Measurements from ENCODE around the gene RPL38.
A peak's percentile ranks its signal among the peaks of the same experiment; 100 is the strongest.

RPL38 gene

GRCh38 chr17:74163271-74163821 lies 40.1 kb upstream of the RPL38 start (continued):
- TF ChIP-seq ZNF488 (tag by site-specific recombination; IDR thresholded peaks at IDR 0.05), result no peak
- TF ChIP-seq ZBTB49 (tag by site-specific recombination; IDR thresholded peaks at IDR 0.05; ENCODE audit: low read depth), result no peak
- no peak for TF ChIP-seq ZNF184 (tag by site-specific recombination; IDR thresholded peaks at IDR 0.05)
- no peak for TF ChIP-seq REST (tag by site-specific recombination; IDR thresholded peaks at IDR 0.05)
- no peak for TF ChIP-seq PRDM10 (tag by site-specific recombination; IDR thresholded peaks at IDR 0.05)
- TF ChIP-seq SP3 (tag by site-specific recombination; IDR thresholded peaks at IDR 0.05), result no peak
- no peak for TF ChIP-seq ZNF23 (tag by site-specific recombination; IDR thresholded peaks at IDR 0.05; ENCODE audit: borderline replicate concordance)
- no peak for TF ChIP-seq KLF1 (tag by site-specific recombination; IDR thresholded peaks at IDR 0.05)
- TF ChIP-seq BCL11B (tag by site-specific recombination; IDR thresholded peaks at IDR 0.05; ENCODE audit: low read depth), result no peak
- no peak for TF ChIP-seq ZNF112 (tag by site-specific recombination; IDR thresholded peaks at IDR 0.05)
- no peak for TF ChIP-seq ZNF610 (tag by site-specific recombination; IDR thresholded peaks at IDR 0.05; ENCODE audit: borderline replicate concordance)
- TF ChIP-seq ZNF777 (tag by site-specific recombination; IDR thresholded peaks at IDR 0.05; ENCODE audit: borderline replicate concordance), result no peak
- TF ChIP-seq TCF7L2 (IDR thresholded peaks at IDR 0.05; ENCODE audit: borderline replicate concordance, low read depth, low read length), result no peak
- no peak for TF ChIP-seq ATF2 (tag by site-specific recombination; IDR thresholded peaks at IDR 0.05; ENCODE audit: low read depth)
- no peak for TF ChIP-seq ZNF449 (tag by site-specific recombination; IDR thresholded peaks at IDR 0.05)
- peak; percentile 36; the same call in 1 of the 2 replicates for TF ChIP-seq ZNF18 (tag by site-specific recombination; IDR thresholded peaks at IDR 0.05)
- no peak for TF ChIP-seq INSM2 (tag by site-specific recombination; IDR thresholded peaks at IDR 0.05)
- no peak for TF ChIP-seq ZNF510 (tag by site-specific recombination; IDR thresholded peaks at IDR 0.05; ENCODE audit: insufficient replicate concordance)
- no peak for TF ChIP-seq ZNF707 (tag by site-specific recombination; IDR thresholded peaks at IDR 0.05)
- TF ChIP-seq ZBTB20 (tag by site-specific recombination; IDR thresholded peaks at IDR 0.05), result peak; percentile 85
- no peak for TF ChIP-seq ZNF37A (tag by site-specific recombination; IDR thresholded peaks at IDR 0.05)
- no peak for TF ChIP-seq ZNF366 (tag by site-specific recombination; conservative IDR thresholded peaks at IDR 0.05)

Data from HEK293 (cell line).